Prostate gland (tissue), 2 donors: ENCODE measurements around the gene KDR. TPM values are rescaled to one million over a fixed set of nuclear protein-coding genes. Genes with fewer than 3 reads are reported as not detected.
A peak's percentile ranks its signal among the peaks of the same experiment; 100 is the strongest.

Experiments
- DNase-seq: peaks from one replicate; pipeline ENCODE4 v3.0.0-alpha.2; 2019; ENCODE audit warnings: low spot score
- H3K27ac ChIP-seq, 2 donors: fragments of 200-600 bp; sonication (generic); 2 replicates each; pipeline ENCODE4 v1.5.1; 2017 to 2019
- H3K27me3 ChIP-seq: fragments of 200-600 bp; sonication (generic); replicated peaks from 2 replicates; pipeline ENCODE4 v1.5.1; 2019; ENCODE audit not compliant: insufficient read depth
- H3K36me3 ChIP-seq, 2 donors: fragments of 200-600 bp; sonication (generic); 1 replicate in 1 of 2; 2 replicates in 1 of 2; pipeline versions ENCODE4 v1.5.1 to v1.8.1; 2017 to 2019
- H3K4me1 ChIP-seq: fragments of 200-600 bp; sonication (generic); replicated peaks from 2 replicates; pipeline ENCODE4 v1.5.1; 2019
- H3K4me3 ChIP-seq, 2 donors: fragments of 200-600 bp; sonication (generic); 2 replicates each; pipeline ENCODE4 v1.5.1; 2017 to 2019
- H3K9me3 ChIP-seq: fragments of 200-600 bp; sonication (generic); 2 replicates; pipeline ENCODE4 v1.5.1; 2017
- CTCF ChIP-seq, 4 experiments: fragments of 200-600 bp in 2 of 4; fragments of 450-650 bp in 2 of 4; sonication (generic) in 2 of 4; IDR thresholded peaks; 1 replicate in 3 of 4; 2 replicates in 1 of 4; pipeline ENCODE4 v1.5.1; 2016 to 2019; ENCODE audit warnings: antibody characterized with exemption in 4 of 4, mild to moderate bottlenecking in 2 of 4, moderate library complexity in 2 of 4
- POLR2A ChIP-seq: fragments of 450-650 bp; IDR thresholded peaks from one replicate; pipeline ENCODE4 v1.6.1; 2016; ENCODE audit warnings: antibody characterized with exemption, mild to moderate bottlenecking
- POLR2AphosphoS5 ChIP-seq: sonication (generic); formaldehyde crosslinking; IDR thresholded peaks from one replicate; pipeline ENCODE4 v1.6.1; 2017; ENCODE audit warnings: antibody characterized with exemption
- WGBS: methylation state at CpG from one replicate; pipeline ENCODE4 v1.1.5; 2018; 5-methylcytosine and 5-hydroxymethylcytosine counted together
- intact Hi-C: fragments of 100-400 bp; cut with DNase I; formaldehyde crosslinking; loops from one replicate; pipeline ENCODE4 v1.14.2; 2022
- total RNA-seq, 2 donors: library from RNA; depleted of rRNA; stranded (reverse); fragments of >200 nt; gene quantifications; one replicate each; pipeline ENCODE4 v1.1.0, GENCODE V29; 2016

KDR gene
- total RNA-seq, 2 donors from 2014 or later, result 22.7 to 23.5 TPM

DNA sequence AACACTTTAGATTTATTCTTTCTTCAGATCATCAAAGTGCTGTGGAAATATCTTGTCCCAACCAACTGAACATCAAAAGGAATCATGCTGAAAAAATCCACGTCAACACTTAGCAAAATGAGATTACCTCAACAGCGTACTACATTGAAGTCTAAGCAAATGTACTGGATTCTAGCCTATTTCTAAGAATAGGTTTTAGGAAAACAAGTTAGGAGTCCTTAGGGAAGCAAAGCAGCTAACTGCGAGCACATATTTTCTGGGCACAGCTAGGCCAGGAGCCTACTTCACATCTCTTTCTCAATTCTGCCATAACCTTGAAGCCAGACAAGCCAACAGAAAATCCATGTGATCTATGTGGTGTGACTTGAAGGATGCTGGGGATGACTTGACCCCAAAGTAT lies 22.2 kb downstream of the KDR start:
- no peaks in the 10 kb centered on the region for H3K9me3 ChIP-seq
- H3K27me3 ChIP-seq, result no peaks in the 10 kb centered on the region
- DNase-seq, result no peak
- no peaks in the 10 kb centered on the region for H3K4me1 ChIP-seq
- peak overlapping the region in 1 of 2 donors; percentile 10 for H3K27ac ChIP-seq
- intact Hi-C loops, result no loop called here
- H3K4me3 ChIP-seq, result no peak overlapping the region
- WGBS, result 77% methylated on average over 3 of the region's 3 CpGs
- TF ChIP-seq POLR2AphosphoS5 (peak; percentile 8), CTCF (IDR thresholded peaks at IDR 0.05) (no peak)
- H3K36me3 ChIP-seq, result peaks cover 0 to 10% of the 10 kb centered on the region in 2 donors

- 90% methylated on average over 4 of the region's 4 CpGs for WGBS
- no peaks in the 10 kb centered on the region for H3K27me3 ChIP-seq
- no peak for TF ChIP-seq CTCF (IDR thresholded peaks at IDR 0.05)
- TF ChIP-seq POLR2A, result no peak
- TF ChIP-seq POLR2AphosphoS5, result no peak
- no peak for DNase-seq
- no peaks in the 10 kb centered on the region for H3K4me1 ChIP-seq
- no peak overlapping the region for H3K4me3 ChIP-seq
- no peak overlapping the region for H3K27ac ChIP-seq
- H3K36me3 ChIP-seq, result peaks cover 0 to 5% of the 10 kb centered on the region in 2 donors
- intact Hi-C loops, result no loop called here
- H3K9me3 ChIP-seq, result no peaks in the 10 kb centered on the region
These were observed 25.6 kb downstream of the KDR start for GRCh38 chr4:55099816-55100215.

GRCh38 chr4:55098456-55099204 lies 26.8 kb downstream of the KDR start:
- H3K9me3 ChIP-seq, result no peaks in the 10 kb centered on the region
- WGBS, result 87% methylated on average over 10 of the region's 10 CpGs
- H3K4me1 ChIP-seq, result no peaks in the 10 kb centered on the region
- no peak for TF ChIP-seq POLR2AphosphoS5
- TF ChIP-seq CTCF (IDR thresholded peaks at IDR 0.05), result no peak
- TF ChIP-seq POLR2A, result no peak
- intact Hi-C loops, result no loop called here
- DNase-seq, result no peak
- H3K4me3 ChIP-seq, result no peak overlapping the region
- H3K36me3 ChIP-seq, result no peaks in the 10 kb centered on the region
- no peak overlapping the region for H3K27ac ChIP-seq
- H3K27me3 ChIP-seq, result no peaks in the 10 kb centered on the region

GRCh38 chr4:55096619-55097018 lies 28.8 kb downstream of the KDR start:
- H3K27ac ChIP-seq, result no peak overlapping the region
- TF ChIP-seq CTCF (IDR thresholded peaks at IDR 0.05), result no peak
- TF ChIP-seq POLR2A, result no peak
- no peak for TF ChIP-seq POLR2AphosphoS5
- DNase-seq, result no peak
- no peaks in the 10 kb centered on the region for H3K9me3 ChIP-seq
- no peak overlapping the region for H3K4me3 ChIP-seq
- H3K4me1 ChIP-seq, result no peaks in the 10 kb centered on the region
- H3K36me3 ChIP-seq, result no peaks in the 10 kb centered on the region
- 85% methylated on average over 4 of the region's 4 CpGs for WGBS
- H3K27me3 ChIP-seq, result no peaks in the 10 kb centered on the region
- intact Hi-C loops, result no loop called here

DNA sequence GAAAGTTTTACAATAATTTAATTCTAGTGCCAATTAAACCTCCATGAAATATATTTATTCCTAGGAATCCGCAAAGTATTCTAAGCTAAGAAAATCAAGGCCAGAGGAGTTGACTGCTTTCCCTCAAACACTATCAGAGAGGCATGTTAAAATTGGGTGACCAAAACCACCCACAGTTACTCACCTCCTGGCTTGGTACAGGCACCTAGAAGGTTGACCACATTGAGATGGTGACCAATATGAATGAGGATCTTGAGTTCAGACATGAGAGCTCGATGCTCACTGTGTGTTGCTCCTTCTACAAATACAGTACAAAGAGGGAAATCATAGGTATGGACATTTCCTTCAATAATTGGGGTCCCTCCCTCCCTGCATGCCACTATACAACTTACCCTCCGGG lies 29.4 kb downstream of the KDR start:
- WGBS, result 78% methylated on average over 3 of the region's 3 CpGs
- Histone ChIP-seq H3K4me1 (no peaks in the 10 kb centered on the region), H3K36me3 (no peaks in the 10 kb centered on the region), H3K9me3 (no peaks in the 10 kb centered on the region), H3K4me3 (no peak overlapping the region), H3K27me3 (no peaks in the 10 kb centered on the region), H3K27ac (no peak overlapping the region)
- intact Hi-C loops, result no loop called here
- DNase-seq, result no peak
- TF ChIP-seq CTCF (IDR thresholded peaks at IDR 0.05) (no peak), POLR2A (no peak), POLR2AphosphoS5 (no peak)
